ENCODE data around the gene HOXD10. TPM values are rescaled to one million over a fixed set of nuclear protein-coding genes. Genes with fewer than 3 reads are reported as not detected.

HOXD10 gene
- total and polyA plus RNA-seq, 2 experiments from 2014 or later, result not detected

- Histone ChIP-seq H3K27me3 (peaks cover 100% of the 10 kb centered on the region), H3K27ac (no peak overlapping the region), H3K36me3 (no peaks in the 10 kb centered on the region), H3K9me3 (ENCODE audit: low read depth) (no peaks in the 10 kb centered on the region), H3K4me1 (ENCODE audit: low read depth) (no peaks in the 10 kb centered on the region), H3K4me3 (no peak overlapping the region)
- TF ChIP-seq CTCF (IDR thresholded peaks at IDR 0.05; ENCODE audit: low read depth, low read length), result no peak
- DNase-seq (ENCODE audit: low read depth in 1 of 2, low spot score in 1 of 2), result no peak
Measured at GRCh38 chr2:176164201-176164600, 47.6 kb downstream of the HOXD10 start.

- Histone ChIP-seq H3K4me1 (ENCODE audit: low read depth) (no peaks in the 10 kb centered on the region), H3K4me3 (no peak overlapping the region), H3K27ac (no peak overlapping the region), H3K36me3 (no peaks in the 10 kb centered on the region), H3K9me3 (ENCODE audit: low read depth) (no peaks in the 10 kb centered on the region), H3K27me3 (peaks cover 100% of the 10 kb centered on the region)
- TF ChIP-seq CTCF (IDR thresholded peaks at IDR 0.05; ENCODE audit: low read depth, low read length), result no peak
- DNase-seq (ENCODE audit: low read depth in 1 of 2, low spot score in 1 of 2), result no peak
Measured at GRCh38 chr2:176164611-176165369, 48.2 kb downstream of the HOXD10 start.

- Histone ChIP-seq H3K27ac (no peak overlapping the region), H3K36me3 (no peaks in the 10 kb centered on the region), H3K9me3 (ENCODE audit: low read depth) (no peaks in the 10 kb centered on the region), H3K4me3 (no peak overlapping the region), H3K27me3 (peaks cover 100% of the 10 kb centered on the region), H3K4me1 (ENCODE audit: low read depth) (no peaks in the 10 kb centered on the region)
- TF ChIP-seq CTCF (IDR thresholded peaks at IDR 0.05; ENCODE audit: low read depth, low read length), result no peak
- no peak for DNase-seq (ENCODE audit: low read depth in 1 of 2, low spot score in 1 of 2)
Measured at GRCh38 chr2:176165370-176166050, 48.9 kb downstream of the HOXD10 start.

- TF ChIP-seq CTCF (IDR thresholded peaks at IDR 0.05; ENCODE audit: low read depth, low read length), result no peak
- no peaks in the 10 kb centered on the region for H3K36me3 ChIP-seq
- no peak for DNase-seq (ENCODE audit: low read depth in 1 of 2, low spot score in 1 of 2)
- H3K4me3 ChIP-seq, result no peak overlapping the region
- H3K27ac ChIP-seq, result no peak overlapping the region
- no peaks in the 10 kb centered on the region for H3K9me3 ChIP-seq (ENCODE audit: low read depth)
- H3K4me1 ChIP-seq (ENCODE audit: low read depth), result no peaks in the 10 kb centered on the region
- H3K27me3 ChIP-seq, result peaks cover 100% of the 10 kb centered on the region
Measured at GRCh38 chr2:176166272-176166671, 49.7 kb downstream of the HOXD10 start.

- no peak for TF ChIP-seq CTCF (IDR thresholded peaks at IDR 0.05; ENCODE audit: low read depth, low read length)
- H3K36me3 ChIP-seq, result no peaks in the 10 kb centered on the region
- H3K4me3 ChIP-seq, result no peak overlapping the region
- H3K27ac ChIP-seq, result no peak overlapping the region
- H3K27me3 ChIP-seq, result peaks cover 100% of the 10 kb centered on the region
- H3K4me1 ChIP-seq (ENCODE audit: low read depth), result no peaks in the 10 kb centered on the region
- H3K9me3 ChIP-seq (ENCODE audit: low read depth), result no peaks in the 10 kb centered on the region
- DNase-seq (ENCODE audit: low read depth in 1 of 2, low spot score in 1 of 2), result no peak
Measured at GRCh38 chr2:176167398-176167797, 50.8 kb downstream of the HOXD10 start.
